AG09319 (cell line): Measurements from ENCODE around the gene BSCL2.
"Not testable (repeated sequence)": the region's sequence is repeated elsewhere in the genome, so short reads cannot be mapped to it uniquely, and the experiment has no call there.

ENCODE experiments used
- DNase-seq: peaks from one replicate; pipeline ENCODE4 v3.0.0-alpha.2; 2010; ENCODE audit warnings: low read depth; ENCODE audit errors: extremely low read depth
- CTCF ChIP-seq: IDR thresholded peaks from 2 replicates; pipeline ENCODE4 v1.5.1; 2011; ENCODE audit warnings: low read depth, mild to moderate bottlenecking, inconsistent platforms, low read length, moderate library complexity

The BSCL2 gene

GRCh38 chr11:62707277-62707861 lies at the start of gene BSCL2, which contains the start of gene GNG3:
Gene BSCL2 (minus strand): TSS chr11:62707424. CDS start chr11:62707195, 229 bp downstream.
Gene GNG3 (plus strand): TSS chr11:62707676. CDS start chr11:62708296, 620 bp downstream.
- no peak for DNase-seq
- TF ChIP-seq CTCF = no peak

- DNase-seq = no peak
- TF ChIP-seq CTCF = no peak
Measured at GRCh38 chr11:62755086-62755615, 47.9 kb upstream of the BSCL2 start.

- no peak for TF ChIP-seq CTCF
- DNase-seq = peak; percentile 98
Measured at GRCh38 chr11:62753736-62754603, 46.7 kb upstream of the BSCL2 start, which contains the start of gene ZBTB3. Gene ZBTB3 (minus strand): TSS chr11:62754160. CDS start chr11:62753664, 496 bp downstream.

- no peak for TF ChIP-seq CTCF
- DNase-seq = no peak
Measured at GRCh38 chr11:62752994-62753735, 45.9 kb upstream of the BSCL2 start.

GRCh38 chr11:62752177-62752785 lies 45.1 kb upstream of the BSCL2 start:
- DNase-seq = no peak
- TF ChIP-seq CTCF = no peak

GRCh38 chr11:62749931-62750330 lies 42.7 kb upstream of the BSCL2 start:
- DNase-seq = not testable (repeated sequence)

GRCh38 chr11:62747475-62748160 lies 40.4 kb upstream of the BSCL2 start:
- no peak for DNase-seq
- no peak for TF ChIP-seq CTCF
